Subcutaneous adipose tissue (tissue), 4 donors: ENCODE results near the gene ABCG1. TPM values are rescaled to one million over a fixed set of nuclear protein-coding genes. Genes with fewer than 3 reads are reported as not detected.

Experiments
- CTCF ChIP-seq: fragments of 450-650 bp; IDR thresholded peaks from one replicate; pipeline ENCODE4 v1.5.1; 2016; ENCODE audit warnings: low read depth, mild to moderate bottlenecking, control low read depth, antibody characterized with exemption, moderate library complexity
- total RNA-seq, 4 donors: library from RNA; depleted of rRNA; stranded (reverse); fragments of >200 nt; gene quantifications; one replicate each; pipeline ENCODE4 v1.1.0, GENCODE V29; 2016

ABCG1 gene
- total RNA-seq, 4 donors from 2014 or later = 8.6 to 34.7 (median 15.8) TPM

- no peak for TF ChIP-seq CTCF
These were observed 59.7 kb downstream of the ABCG1 start for GRCh38 chr21:42278451-42279149.

GRCh38 chr21:42279341-42279871 lies 60.5 kb downstream of the ABCG1 start:
- TF ChIP-seq CTCF = no peak

- no peak for TF ChIP-seq CTCF
These were observed 60.9 kb downstream of the ABCG1 start for GRCh38 chr21:42279888-42280287.

GRCh38 chr21:42280356-42281180 lies 61.6 kb downstream of the ABCG1 start:
- no peak for TF ChIP-seq CTCF

GRCh38 chr21:42281181-42281680 lies 62.3 kb downstream of the ABCG1 start:
- TF ChIP-seq CTCF = no peak

GRCh38 chr21:42282021-42282420 lies 63.1 kb downstream of the ABCG1 start:
- TF ChIP-seq CTCF = no peak

GRCh38 chr21:42282715-42283114 lies 63.8 kb downstream of the ABCG1 start:
- no peak for TF ChIP-seq CTCF
